ENCODE results near the gene CLDN12. TPM values are rescaled to one million over a fixed set of nuclear protein-coding genes. Genes with fewer than 3 reads are reported as not detected.

CLDN12 gene
- polyA plus RNA-seq (2012; ENCODE audit: missing spikeins): 9.5 TPM

GRCh38 chr7:90403174-90404113 lies at the start of gene CLDN12:
Gene CLDN12 (plus strand): TSS chr7:90403461. CDS start chr7:90412677, 9,216 bp downstream.
- DNase-seq (ENCODE audit: insufficient read length) (peak; percentile 31), FAIRE-seq (peak; percentile 93)
- TF ChIP-seq POLR2AphosphoS5 (IDR thresholded peaks at IDR 0.05; ENCODE audit: low read depth, low read length): peak; percentile 57; the same call in 1 of the 2 replicates
- peak; percentile 46; the same call in 1 of the 2 replicates for TF ChIP-seq TAF1 (IDR thresholded peaks at IDR 0.05; ENCODE audit: borderline replicate concordance, low read depth, low read length)
- TF ChIP-seq POLR2A (IDR thresholded peaks at IDR 0.05; ENCODE audit: low read depth, low read length): peak; percentile 62

DNA sequence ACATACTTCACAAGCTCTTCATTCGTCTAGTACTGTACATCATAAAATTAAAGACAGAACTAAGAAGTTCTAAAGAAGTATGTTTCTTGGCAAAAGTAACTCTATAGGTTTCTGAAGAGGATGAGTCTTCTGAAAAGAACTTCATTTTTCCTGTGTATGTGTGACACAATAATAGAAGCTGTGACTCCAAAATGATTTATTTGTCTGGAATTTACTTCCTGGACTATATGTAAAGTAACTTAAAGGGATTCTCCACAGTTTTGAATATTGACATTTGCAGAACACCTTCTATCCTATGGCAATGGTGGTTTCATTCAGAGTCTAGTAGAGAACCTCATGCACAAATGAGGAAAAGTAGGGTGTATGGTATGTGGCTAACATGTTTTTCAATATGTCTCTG lies 19.8 kb upstream of the CLDN12 start:
- DNase-seq (ENCODE audit: insufficient read length) (no peak), FAIRE-seq (no peak)
- TF ChIP-seq POLR2A (IDR thresholded peaks at IDR 0.05; ENCODE audit: low read depth, low read length): no peak
- TF ChIP-seq POLR2AphosphoS5 (IDR thresholded peaks at IDR 0.05; ENCODE audit: low read depth, low read length): no peak
- no peak for TF ChIP-seq TAF1 (IDR thresholded peaks at IDR 0.05; ENCODE audit: borderline replicate concordance, low read depth, low read length)

GRCh38 chr7:90383861-90384260 lies 19.4 kb upstream of the CLDN12 start:
- DNase-seq (ENCODE audit: insufficient read length) (no peak), FAIRE-seq (no peak)
- TF ChIP-seq TAF1 (IDR thresholded peaks at IDR 0.05; ENCODE audit: borderline replicate concordance, low read depth, low read length): no peak
- TF ChIP-seq POLR2A (IDR thresholded peaks at IDR 0.05; ENCODE audit: low read depth, low read length): no peak
- TF ChIP-seq POLR2AphosphoS5 (IDR thresholded peaks at IDR 0.05; ENCODE audit: low read depth, low read length): no peak

DNA sequence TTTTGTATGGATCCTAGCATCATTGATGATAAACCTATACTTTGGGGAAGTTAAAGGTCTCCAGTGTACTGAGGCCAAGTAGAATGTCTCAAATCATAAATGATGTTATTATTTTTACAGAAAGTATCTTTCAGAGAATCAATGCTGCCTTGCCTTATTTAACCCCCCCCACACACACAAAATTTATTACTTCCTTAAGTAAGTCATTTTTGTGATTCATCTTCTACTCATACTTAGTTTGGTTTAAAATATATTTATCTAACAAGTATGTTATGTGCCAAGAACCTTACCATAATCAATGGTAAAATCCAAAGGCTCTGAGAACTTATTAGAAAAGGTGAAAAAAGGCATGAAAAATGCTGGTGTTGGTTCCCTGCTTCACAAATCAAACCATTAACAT lies 18.8 kb upstream of the CLDN12 start:
- no peak for DNase-seq (ENCODE audit: insufficient read length)
- no peak for TF ChIP-seq POLR2A (IDR thresholded peaks at IDR 0.05; ENCODE audit: low read depth, low read length)
- no peak for TF ChIP-seq POLR2AphosphoS5 (IDR thresholded peaks at IDR 0.05; ENCODE audit: low read depth, low read length)
- TF ChIP-seq TAF1 (IDR thresholded peaks at IDR 0.05; ENCODE audit: borderline replicate concordance, low read depth, low read length): no peak
- FAIRE-seq: no peak

- no peak for FAIRE-seq
- TF ChIP-seq POLR2AphosphoS5 (IDR thresholded peaks at IDR 0.05; ENCODE audit: low read depth, low read length) (no peak), POLR2A (IDR thresholded peaks at IDR 0.05; ENCODE audit: low read depth, low read length) (no peak), TAF1 (IDR thresholded peaks at IDR 0.05; ENCODE audit: borderline replicate concordance, low read depth, low read length) (no peak)
Measured at GRCh38 chr7:90387470-90388240, 15.6 kb upstream of the CLDN12 start.

GRCh38 chr7:90390926-90391325 lies 12.3 kb upstream of the CLDN12 start:
- TF ChIP-seq POLR2A (IDR thresholded peaks at IDR 0.05; ENCODE audit: low read depth, low read length): no peak
- TF ChIP-seq POLR2AphosphoS5 (IDR thresholded peaks at IDR 0.05; ENCODE audit: low read depth, low read length): no peak
- no peak for TF ChIP-seq TAF1 (IDR thresholded peaks at IDR 0.05; ENCODE audit: borderline replicate concordance, low read depth, low read length)
- FAIRE-seq (no peak), DNase-seq (ENCODE audit: insufficient read length) (no peak)

More at GRCh38 chr7:90387470-90388240, 15.6 kb upstream of the CLDN12 start:
- no peak for DNase-seq (ENCODE audit: insufficient read length)

DNA sequence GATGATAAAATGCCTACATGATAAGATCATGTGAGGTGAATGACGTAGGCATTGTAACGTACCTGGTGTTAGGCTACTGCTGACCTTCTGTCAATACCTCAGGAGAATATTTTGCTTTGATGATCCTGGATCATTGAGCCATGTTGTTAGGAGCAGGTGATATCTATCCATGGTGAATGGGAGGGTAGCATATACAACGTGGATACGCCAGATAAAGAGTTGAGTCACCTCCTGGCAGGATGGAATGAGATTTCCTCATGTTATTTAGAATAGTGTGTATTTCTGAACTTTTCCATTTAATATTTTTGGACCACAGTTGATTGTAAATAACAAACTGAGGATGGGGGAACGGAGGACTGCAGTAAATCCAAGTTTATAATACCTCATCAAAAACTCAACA lies 11.8 kb upstream of the CLDN12 start:
- TF ChIP-seq TAF1 (IDR thresholded peaks at IDR 0.05; ENCODE audit: borderline replicate concordance, low read depth, low read length) (no peak), POLR2A (IDR thresholded peaks at IDR 0.05; ENCODE audit: low read depth, low read length) (no peak), POLR2AphosphoS5 (IDR thresholded peaks at IDR 0.05; ENCODE audit: low read depth, low read length) (no peak)
- DNase-seq (ENCODE audit: insufficient read length) (no peak), FAIRE-seq (no peak)

- DNase-seq (ENCODE audit: insufficient read length): no peak
- TF ChIP-seq TAF1 (IDR thresholded peaks at IDR 0.05; ENCODE audit: borderline replicate concordance, low read depth, low read length) (no peak), POLR2A (IDR thresholded peaks at IDR 0.05; ENCODE audit: low read depth, low read length) (no peak), POLR2AphosphoS5 (IDR thresholded peaks at IDR 0.05; ENCODE audit: low read depth, low read length) (no peak)
- no peak for FAIRE-seq
Measured at GRCh38 chr7:90396420-90396819, 6.8 kb upstream of the CLDN12 start.

DNA sequence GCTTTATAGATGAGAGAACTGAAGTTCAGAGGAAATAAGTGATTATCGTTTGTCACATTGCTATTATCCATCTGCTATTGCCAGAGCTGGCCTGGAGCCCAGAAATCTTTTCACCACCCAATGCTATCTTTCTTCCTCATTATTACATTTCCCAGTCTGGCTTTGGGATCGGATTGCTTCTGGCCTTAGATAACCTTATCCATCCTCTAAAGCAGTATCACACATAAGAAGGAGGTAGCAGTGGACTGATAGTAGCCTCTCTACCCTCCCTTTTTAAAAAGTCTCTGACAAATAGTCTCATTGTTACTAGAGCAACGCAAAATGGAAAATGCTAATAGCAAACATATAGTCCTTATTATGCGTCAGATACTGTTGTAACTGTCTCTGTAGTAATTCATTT lies 1.3 kb upstream of the CLDN12 start:
- FAIRE-seq (no peak), DNase-seq (ENCODE audit: insufficient read length) (no peak)
- TF ChIP-seq POLR2AphosphoS5 (IDR thresholded peaks at IDR 0.05; ENCODE audit: low read depth, low read length) (no peak), POLR2A (IDR thresholded peaks at IDR 0.05; ENCODE audit: low read depth, low read length) (no peak), TAF1 (IDR thresholded peaks at IDR 0.05; ENCODE audit: borderline replicate concordance, low read depth, low read length) (no peak)

DNA sequence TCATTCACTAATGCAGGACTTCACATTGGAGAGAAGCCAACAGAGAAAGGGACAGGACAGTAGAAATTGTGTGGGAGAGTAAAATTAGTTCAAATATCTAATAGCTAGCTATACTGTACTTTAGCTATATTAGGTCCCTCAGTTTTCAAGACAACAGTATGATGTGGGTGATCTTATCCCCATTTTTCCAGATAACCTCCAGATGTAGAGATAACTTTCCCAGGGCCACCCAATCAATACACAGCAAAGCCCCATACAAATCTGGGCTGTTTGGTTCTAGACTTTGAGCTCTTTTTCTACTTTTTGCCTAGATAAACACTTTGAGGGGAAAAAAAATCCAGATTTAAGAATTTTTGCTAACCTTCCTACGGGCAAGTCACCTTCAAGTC lies 482 bp upstream of the CLDN12 start:
- DNase-seq (ENCODE audit: insufficient read length) (no peak), FAIRE-seq (no peak)
- no peak for TF ChIP-seq POLR2AphosphoS5 (IDR thresholded peaks at IDR 0.05; ENCODE audit: low read depth, low read length)
- no peak for TF ChIP-seq TAF1 (IDR thresholded peaks at IDR 0.05; ENCODE audit: borderline replicate concordance, low read depth, low read length)
- TF ChIP-seq POLR2A (IDR thresholded peaks at IDR 0.05; ENCODE audit: low read depth, low read length): no peak

GRCh38 chr7:90404777-90405176 lies 1.5 kb downstream of the CLDN12 start:
- FAIRE-seq (no peak), DNase-seq (ENCODE audit: insufficient read length) (no peak)
- no peak for TF ChIP-seq POLR2AphosphoS5 (IDR thresholded peaks at IDR 0.05; ENCODE audit: low read depth, low read length)
- no peak for TF ChIP-seq POLR2A (IDR thresholded peaks at IDR 0.05; ENCODE audit: low read depth, low read length)
- no peak for TF ChIP-seq TAF1 (IDR thresholded peaks at IDR 0.05; ENCODE audit: borderline replicate concordance, low read depth, low read length)
